Fibroblast of pulmonary artery (primary cell): ENCODE measurements around the gene BMP10.

Experiments
- DNase-seq: peaks from one replicate; pipeline ENCODE4 v3.0.0-alpha.2; 2010; ENCODE audit warnings: low read depth
- H3K4me3 ChIP-seq: replicated peaks from 2 replicates; pipeline ENCODE4 v1.5.1; 2011; ENCODE audit warnings: low read depth, mild to moderate bottlenecking, control low read depth, low read length, moderate library complexity
- CTCF ChIP-seq: IDR thresholded peaks from 2 replicates; pipeline ENCODE4 v1.5.1; 2011; ENCODE audit warnings: mild to moderate bottlenecking, control low read depth, low read length, inconsistent platforms; ENCODE audit errors: missing control alignments

Gene BMP10

GRCh38 chr2:68908392-68908970, 37.3 kb upstream of the BMP10 start:
- H3K4me3 ChIP-seq, result no peak overlapping the region
- DNase-seq, result peak; percentile 85
- TF ChIP-seq CTCF, result no peak

GRCh38 chr2:68907920-68908253, 36.7 kb upstream of the BMP10 start:
- no peak for DNase-seq
- no peak for TF ChIP-seq CTCF
- H3K4me3 ChIP-seq, result no peak overlapping the region

GRCh38 chr2:68907232-68907919, 36.2 kb upstream of the BMP10 start:
- no peak overlapping the region for H3K4me3 ChIP-seq
- no peak for TF ChIP-seq CTCF
- no peak for DNase-seq

- no peak for TF ChIP-seq CTCF
- no peak for DNase-seq
- H3K4me3 ChIP-seq, result no peak overlapping the region
Measured at GRCh38 chr2:68906716-68907115, 35.5 kb upstream of the BMP10 start.

- DNase-seq, result peak; percentile 13
- TF ChIP-seq CTCF, result no peak
- H3K4me3 ChIP-seq, result no peak overlapping the region
Measured at GRCh38 chr2:68905116-68905515, 33.9 kb upstream of the BMP10 start.

GRCh38 chr2:68901561-68901960, 30.4 kb upstream of the BMP10 start:
- TF ChIP-seq CTCF, result no peak
- no peak overlapping the region for H3K4me3 ChIP-seq
- no peak for DNase-seq

- DNase-seq, result peak; percentile 60
- no peak overlapping the region for H3K4me3 ChIP-seq
- TF ChIP-seq CTCF, result peak; percentile 44
Measured at GRCh38 chr2:68901199-68901514, 30.0 kb upstream of the BMP10 start.
